Activated T-cell treated with anti-CD3 and anti-CD28 coated beads for 1 hour (primary cell): ENCODE results near the gene TAPBP.
A peak's percentile ranks its signal among the peaks of the same experiment; 100 is the strongest.
"Not testable (repeated sequence)": the region's sequence is repeated elsewhere in the genome, so short reads cannot be mapped to it uniquely, and the experiment has no call there.

Experiments used
- DNase-seq: peaks from one replicate; pipeline ENCODE4 v3.0.0-alpha.2; 2020; ENCODE audit warnings: low read depth

Gene TAPBP

DNA sequence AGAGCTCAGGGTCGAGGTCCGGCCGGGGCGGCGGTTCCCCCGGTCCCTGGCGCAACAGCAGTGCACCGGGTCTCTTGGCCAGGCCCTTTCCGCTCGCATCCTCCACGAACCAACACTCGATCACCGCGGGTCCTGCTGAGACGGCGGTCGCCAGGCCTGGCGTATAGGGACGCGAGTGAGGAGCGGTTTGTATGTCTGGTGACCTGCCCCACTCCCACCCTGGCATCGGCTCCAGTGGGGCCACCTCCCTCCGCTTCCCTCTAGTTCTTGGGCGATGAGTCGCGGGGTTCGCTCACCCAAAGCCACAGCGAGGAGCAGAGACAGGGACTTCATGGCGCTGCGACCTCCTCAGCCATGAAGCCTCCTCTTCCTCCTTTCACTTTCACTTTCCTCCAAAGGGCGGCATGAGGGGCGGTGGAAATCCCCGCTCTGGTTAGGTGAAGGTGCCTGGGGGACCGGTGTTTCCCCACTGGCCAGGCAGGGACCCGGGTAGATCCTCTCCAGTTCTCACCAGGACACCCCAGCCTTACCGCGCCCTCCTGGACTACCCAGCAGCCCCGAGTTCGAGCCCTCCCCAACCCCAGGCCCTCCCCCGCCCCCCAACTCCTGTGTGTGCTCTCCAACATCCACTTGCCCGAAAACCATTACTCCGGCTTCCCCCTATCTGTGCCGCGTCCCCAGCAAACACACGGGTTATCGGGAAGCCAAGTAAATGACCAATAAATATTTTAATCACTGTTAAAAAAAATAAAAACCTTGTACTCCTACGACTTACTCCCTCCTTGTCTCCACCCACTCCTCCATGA lies at the start of gene TAPBP:
Gene TAPBP, minus strand, starts transcription at position 370 of the 806 bp plus-strand sequence. Its CDS starts 37 bp downstream, at position 333.
- peak; percentile 71 for DNase-seq

DNA sequence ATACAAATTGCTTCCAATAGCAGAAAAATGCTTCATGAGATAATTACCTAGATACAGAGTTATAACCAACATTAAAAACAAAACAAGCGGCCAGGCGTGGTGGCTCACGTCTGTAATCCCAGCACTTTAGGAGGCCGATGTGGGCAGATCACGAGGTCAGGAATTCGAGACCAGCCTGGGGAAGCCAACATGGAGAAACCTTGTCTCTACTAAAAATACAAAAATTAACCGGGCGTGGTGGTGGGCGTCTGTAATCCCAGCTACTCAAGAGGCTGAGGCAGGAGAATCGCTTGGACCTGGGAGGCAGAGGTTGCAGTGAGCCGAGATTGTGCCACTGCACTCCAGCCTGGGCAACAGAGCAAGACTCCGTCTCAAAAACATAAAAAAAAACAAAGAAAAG lies 49.6 kb upstream of the TAPBP start:
- DNase-seq, result not testable (repeated sequence)

DNA sequence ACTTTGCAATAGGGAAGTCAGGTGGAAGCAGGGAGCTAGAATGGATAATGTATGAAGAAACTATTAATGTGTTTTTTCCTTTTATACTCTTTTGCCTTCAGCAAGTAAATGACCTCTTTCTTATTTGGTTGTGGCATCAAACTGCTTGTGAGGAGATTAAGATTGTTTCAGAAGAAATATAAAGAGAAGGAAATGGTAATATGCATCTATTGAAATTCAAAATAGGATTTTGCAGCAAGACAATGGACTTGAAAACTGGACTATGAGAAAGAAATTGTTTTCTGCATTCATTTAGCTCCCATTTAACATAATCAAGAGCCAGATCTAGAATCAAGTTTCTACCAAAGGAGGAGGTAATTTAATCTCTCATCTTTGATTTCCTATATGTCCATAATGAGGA lies 45.5 kb upstream of the TAPBP start:
- DNase-seq, result no peak

DNA sequence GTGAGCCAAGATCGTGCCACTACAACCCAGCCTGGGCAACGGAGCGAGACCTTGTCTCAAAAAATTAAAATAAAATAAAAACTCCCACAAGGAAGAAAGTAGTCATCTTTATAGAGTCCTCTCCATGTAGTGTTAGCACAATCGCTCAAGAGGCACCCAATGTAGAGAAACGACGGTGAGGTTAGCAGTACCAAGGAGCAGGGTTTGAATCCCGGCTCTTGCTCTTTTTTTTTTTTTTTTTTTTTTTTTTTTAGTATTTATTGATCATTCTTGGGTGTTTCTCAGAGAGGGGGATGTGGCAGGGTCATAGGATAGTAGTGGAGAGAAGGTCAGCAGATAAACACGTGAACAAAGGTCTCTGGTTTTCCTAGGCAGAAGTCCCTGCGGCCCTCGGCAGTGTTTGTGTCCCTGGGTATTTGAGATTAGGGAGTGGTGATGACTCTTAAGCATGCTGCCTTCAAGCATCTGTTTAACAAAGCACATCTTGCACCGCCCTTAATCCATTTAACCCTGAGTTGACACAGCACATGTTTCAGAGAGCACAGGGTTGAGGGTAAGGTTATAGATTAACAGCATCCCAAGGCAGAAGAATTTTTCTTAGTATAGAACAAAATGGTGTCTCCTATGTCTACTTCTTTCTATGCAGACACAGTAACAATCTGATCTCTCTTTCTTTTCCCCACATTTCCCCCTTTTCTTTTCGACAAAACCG lies 43.4 kb upstream of the TAPBP start:
- DNase-seq, result not testable (repeated sequence)

DNA sequence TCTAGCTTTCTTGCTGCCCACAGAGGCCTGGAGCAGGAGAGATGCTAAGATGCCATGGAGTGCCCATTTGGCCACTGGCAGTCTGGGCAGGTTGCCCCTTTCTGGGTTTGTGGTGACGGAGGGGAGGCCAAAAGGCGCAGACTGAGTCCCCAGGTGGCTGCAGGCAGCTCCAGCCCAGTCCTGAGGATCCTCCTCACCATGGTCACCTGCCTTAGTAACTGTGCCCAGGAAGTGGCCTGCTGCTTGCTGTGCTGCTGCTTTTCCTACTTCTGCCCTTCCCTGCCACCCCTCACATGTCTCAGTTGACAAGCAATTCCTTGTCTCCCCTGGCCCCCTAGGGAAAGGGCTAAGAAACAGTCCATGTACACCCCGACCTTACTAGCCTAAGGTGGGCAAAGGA lies 42.4 kb upstream of the TAPBP start:
- no peak for DNase-seq

DNA sequence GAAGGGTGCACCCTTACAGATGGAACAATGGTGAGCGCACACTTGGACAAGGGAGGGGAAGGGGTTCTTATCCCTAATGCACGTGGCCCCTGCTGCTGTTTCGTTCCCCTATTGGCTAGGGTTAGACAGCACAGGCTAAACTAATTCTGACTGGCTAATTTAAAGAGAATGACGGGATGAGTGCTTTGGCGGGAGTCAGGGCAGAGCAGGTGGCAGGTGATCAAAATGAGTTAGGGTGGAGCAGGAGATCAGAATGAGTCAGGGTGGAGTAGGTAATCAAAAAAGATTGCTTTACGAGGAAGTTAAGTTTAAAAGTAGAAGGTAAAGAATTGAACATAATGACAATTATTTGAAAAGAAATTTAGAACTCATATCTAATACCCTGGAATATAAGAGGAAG lies 42.0 kb upstream of the TAPBP start:
- DNase-seq, result not testable (repeated sequence)

DNA sequence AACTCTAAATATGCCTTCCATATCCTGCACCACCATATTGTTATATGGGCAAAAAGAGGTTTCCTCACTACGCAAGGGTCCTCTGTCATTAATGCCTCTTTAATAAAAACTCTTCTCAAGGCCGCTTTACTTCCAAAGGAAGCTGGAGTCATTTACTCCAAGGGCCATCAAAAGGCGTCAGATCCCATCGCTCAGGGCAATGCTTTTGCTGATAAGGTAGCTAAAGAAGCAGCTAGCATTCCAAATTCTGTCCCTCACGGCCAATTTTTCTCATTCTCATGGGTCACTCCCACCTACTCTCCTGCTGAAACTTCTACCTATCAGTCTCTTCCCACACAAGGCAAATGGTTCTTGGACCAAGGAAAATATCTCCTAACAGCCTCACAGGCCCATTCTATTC lies 33.9 kb upstream of the TAPBP start:
- DNase-seq, result no peak

DNA sequence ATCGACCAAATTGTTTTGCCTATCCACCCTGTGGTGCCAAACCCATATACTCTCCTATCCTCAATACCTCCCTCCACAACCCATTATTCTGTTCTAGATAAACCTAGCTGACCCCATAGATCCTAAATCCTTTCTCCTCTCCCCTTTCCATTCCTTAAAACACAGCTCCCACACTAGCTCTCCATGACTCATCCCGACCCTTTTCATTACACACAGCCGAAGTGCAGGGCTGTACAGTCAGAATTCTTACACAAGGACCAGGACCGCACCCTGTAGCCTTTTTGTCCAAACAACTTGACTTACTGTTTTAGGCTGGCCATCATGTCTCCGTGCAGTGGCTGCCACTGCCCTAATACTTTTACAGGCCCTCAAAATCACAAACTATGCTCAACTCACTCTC lies 33.1 kb upstream of the TAPBP start:
- not testable (repeated sequence) for DNase-seq

DNA sequence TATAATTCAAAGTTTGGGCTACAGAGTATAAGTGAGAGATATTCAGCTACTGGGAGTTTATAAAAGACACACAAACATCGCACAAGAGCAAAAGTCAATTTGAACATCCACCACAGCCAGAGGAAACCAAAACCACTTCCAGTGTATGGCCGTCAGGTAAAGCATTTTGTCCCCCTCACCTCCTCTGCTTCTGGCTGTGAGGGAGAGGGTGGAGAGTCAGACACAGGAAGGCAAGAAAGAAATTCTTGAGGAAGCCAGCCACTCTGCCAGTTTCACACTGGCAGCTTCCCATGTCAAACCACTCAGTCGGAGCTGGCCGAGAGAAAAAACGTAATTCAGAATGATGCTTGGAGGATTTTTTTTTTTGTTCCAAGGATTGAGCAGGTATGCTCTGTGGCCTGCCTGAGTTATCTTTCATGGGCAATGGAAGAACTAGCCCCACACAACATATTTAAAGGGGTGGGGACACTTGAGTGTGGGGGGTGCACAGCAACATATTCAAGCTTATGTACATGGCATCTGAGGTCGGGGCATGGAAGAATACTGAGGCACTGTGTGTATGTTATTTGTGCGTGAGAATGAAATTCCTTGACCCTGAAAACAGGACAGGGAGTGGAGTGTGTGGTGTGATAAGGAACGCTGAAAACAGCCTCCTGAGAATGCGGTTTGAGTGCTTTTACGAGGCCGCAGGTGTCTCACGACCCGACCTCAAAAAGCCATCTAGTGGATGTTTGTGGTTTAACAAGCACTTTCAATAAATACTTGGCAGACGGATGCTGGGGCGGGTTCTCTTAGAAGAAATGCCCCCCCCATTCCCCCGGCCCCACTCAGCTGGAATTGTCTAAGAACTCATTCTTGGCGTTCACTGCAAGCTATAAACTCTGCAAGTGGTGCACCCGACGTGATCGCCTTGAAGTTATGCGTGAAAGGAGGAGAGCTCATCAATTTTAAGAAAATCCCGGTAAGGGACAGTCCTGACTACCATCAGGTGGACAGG lies 31.1 kb upstream of the TAPBP start:
- peak; percentile 41 for DNase-seq

DNA sequence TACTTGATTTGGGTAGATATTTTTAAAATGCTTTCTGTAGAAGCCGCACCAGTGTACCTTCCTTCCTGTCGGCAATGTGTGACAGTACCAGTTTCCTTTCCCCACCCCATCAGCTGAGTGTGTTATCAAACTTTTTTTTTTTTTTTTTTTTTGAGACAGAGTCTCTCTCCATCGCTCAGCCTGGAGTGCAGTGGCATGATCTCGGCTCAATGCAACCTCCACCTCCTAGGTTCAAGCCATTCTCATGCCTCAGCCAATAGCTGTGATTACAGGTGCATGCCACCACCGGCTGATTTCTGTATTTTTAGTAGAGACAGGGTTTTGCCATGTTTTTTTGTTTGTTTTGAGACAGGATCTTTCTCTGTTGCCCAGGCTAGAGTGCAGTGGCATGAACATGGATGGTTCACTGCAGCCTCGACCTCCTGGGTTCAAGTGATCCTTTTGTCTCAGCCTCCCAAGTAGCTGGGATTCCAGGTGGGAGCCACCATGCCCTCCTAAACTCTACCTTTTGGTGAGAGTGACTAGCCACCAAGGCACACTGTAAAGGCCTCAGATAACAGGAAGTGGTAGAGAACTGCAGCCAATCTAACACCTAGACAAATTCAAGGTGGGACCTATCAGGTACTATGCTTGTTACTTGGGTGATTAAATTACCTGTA lies 30.2 kb upstream of the TAPBP start:
- DNase-seq, result peak; percentile 38

DNA sequence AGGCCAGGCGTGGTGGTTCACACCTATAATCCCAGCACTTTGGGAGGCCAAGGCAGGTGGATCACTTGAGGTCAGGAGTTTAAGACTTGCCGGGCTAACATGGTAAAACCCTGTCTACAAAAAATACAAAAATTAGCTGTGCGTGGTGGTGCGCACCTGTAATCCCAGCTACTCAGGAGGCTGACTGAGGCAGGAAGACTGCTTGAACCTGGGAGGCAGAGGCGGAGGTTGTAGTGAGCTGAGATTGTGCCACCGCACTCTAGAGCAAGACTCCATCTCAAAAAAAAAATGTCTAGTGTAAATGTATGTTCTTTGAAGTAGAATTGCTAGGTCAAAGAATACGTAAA lies 29.7 kb upstream of the TAPBP start:
- not testable (repeated sequence) for DNase-seq

DNA sequence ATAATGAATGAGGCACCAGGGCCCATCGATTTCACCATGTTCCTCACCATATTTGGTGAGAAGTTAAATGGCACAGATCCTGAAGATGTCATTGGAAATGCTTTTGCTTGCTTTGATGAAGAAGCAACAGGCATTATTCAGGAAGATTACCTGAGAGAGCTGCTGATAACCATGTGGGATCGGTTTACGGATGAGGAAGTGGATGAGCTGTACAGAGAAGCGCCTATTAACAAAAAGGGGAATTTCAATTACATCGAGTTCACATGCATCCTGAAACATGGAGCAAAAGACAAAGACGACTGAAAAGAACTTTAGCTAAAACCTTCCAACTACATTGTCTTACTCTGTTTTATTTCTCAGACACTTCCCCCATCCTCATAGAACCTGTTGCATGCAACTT lies 25.3 kb upstream of the TAPBP start:
- DNase-seq, result no peak

DNA sequence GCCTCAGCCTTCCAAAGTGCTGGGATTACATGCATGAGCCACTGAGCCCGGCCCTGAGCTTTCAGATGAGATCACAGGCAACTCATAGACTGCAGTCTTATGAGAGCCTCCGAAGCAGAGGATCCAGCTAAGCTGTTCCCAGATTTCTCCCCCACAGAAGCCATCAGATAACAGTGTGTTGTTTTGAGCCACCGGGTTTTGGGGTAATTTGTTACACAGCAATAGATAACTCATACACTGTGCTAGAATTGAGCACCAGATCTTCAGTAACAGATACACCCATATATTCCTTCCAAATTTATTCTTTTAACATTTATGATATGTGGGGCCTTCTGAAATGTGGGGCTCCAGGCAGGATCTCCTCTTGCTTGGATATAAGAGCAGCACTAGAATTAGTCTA lies 22.6 kb upstream of the TAPBP start:
- no peak for DNase-seq

DNA sequence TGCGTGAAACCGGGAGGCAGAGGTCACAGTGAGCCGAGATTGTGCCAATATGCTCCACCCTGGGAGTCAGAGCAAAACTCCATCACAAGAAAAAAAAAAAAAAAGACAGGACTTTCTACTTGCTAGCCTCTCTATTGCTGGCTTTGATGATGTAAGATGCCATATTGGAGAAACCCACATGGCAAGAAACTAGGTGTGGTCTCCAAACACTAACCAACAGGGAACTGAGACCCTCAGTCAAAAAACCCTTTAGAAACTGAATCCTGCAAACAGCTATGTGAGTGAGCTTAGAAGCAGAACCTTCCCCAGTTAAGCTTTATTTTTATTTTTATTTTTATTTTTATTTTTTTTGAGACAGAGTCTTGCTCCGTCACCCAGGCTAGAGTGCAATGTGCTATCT lies 22.0 kb upstream of the TAPBP start:
- no peak for DNase-seq

DNA sequence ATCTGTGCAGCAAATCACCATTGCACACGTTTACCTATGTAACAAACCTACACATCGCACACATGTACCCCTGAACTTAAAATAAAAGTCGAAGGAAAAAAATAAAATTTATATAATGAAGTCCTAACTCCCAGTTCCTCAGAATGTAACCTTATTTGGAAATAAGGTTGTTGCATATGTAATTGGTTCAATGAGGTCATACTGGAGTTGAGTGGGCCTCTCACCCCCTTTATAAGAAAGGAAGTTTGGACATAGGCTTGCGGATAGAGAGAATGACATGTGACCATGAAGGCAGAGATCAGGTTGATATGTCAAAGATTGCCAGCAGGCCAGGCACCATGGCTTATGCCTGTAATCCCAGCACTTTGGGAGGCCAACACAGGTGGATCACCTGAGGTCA lies 19.8 kb upstream of the TAPBP start:
- no peak for DNase-seq

DNA sequence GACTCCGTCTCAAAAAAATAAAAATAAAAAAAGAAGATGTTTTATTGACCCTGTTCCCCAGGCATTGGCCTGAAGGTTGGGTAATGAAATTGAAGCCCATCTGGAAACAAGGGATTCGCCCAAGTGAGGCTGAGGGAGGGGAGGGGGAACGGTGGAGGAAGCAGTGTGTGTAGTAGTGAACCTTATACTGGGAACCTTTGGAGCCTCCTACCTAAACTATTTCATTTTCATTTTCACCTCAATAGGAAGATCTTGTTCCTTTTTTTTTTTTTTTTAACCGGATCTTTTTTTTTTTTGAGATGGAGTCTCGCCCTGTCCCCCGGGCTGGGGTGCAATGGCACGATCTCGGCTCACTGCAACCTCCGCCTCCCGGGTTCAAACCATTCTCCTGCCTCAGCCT lies 16.9 kb upstream of the TAPBP start:
- DNase-seq, result no peak

DNA sequence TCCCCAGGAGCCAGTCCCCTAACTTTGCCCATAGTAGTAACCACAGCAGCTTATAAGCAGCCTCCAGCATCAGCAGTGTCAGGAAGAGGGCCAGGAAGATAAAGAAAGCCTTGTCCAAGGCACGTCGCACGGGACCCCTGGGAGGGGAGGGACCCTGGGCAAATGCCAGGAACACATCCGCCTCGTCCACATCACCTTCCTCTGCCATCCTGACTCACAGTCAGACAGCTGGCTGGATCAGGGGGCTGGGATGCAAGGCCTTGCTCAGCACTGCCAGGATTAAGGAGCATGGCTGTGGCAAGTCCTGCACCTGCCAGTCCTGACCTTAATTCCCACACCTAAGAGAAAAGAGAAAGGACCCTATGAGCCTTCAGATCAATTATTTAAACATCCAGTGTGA lies 15.2 kb upstream of the TAPBP start:
- no peak for DNase-seq

DNA sequence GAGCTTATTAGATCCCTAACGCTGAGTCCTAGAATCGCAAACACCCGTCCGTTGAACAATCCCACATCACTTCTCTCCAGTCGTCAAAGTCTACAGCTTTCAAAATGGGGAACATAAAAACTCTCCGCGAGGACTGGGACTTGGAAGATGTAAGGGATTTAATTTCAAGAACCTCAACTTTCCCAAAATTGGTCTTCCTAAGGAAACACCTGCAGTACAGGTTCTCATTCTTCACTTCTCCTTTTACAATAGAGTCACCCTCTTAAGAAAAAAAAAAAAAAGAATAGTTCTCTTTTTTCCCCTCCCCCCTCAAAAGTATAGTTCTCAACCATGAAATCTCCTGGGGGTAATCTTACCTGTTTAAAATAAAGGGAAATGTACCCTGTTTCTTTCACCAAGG lies 10.2 kb upstream of the TAPBP start:
- no peak for DNase-seq

DNA sequence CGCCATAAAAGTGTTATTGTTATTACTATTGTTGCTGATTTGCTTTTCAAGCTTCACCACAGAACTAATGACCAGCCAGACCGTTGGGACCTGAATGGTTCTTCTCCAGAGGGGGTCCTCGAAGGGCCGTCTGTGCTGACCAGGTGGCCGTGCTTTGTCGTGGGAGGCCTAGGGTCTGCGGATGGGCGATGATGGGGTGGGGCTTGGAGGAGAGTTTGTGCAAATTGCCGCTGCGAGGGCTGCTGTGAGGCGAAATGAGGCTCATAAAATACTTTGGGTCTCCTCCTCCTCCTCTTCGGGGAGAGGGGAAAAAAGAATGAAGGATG lies 9.7 kb upstream of the TAPBP start:
- no peak for DNase-seq

DNA sequence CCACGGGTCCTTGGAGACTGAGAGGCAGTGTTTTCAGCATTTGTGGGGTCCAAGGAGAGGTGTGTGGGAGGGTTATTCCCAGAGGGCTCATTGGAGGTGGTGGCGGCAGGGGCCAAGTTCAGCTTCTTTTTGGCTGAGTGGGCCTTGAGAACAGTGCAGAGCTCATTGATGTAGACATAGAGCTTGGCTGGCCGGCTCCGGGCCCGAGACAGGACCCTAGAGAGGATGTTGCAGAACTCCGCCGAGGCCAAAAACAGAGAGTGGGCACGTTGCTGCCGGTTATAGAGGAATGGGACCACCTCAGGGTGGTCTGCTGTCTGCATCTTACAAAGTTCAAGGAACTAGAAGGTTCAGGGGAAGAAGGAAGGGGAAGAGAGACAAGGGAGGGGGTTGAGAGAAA lies 7.3 kb upstream of the TAPBP start:
- DNase-seq, result no peak

DNA sequence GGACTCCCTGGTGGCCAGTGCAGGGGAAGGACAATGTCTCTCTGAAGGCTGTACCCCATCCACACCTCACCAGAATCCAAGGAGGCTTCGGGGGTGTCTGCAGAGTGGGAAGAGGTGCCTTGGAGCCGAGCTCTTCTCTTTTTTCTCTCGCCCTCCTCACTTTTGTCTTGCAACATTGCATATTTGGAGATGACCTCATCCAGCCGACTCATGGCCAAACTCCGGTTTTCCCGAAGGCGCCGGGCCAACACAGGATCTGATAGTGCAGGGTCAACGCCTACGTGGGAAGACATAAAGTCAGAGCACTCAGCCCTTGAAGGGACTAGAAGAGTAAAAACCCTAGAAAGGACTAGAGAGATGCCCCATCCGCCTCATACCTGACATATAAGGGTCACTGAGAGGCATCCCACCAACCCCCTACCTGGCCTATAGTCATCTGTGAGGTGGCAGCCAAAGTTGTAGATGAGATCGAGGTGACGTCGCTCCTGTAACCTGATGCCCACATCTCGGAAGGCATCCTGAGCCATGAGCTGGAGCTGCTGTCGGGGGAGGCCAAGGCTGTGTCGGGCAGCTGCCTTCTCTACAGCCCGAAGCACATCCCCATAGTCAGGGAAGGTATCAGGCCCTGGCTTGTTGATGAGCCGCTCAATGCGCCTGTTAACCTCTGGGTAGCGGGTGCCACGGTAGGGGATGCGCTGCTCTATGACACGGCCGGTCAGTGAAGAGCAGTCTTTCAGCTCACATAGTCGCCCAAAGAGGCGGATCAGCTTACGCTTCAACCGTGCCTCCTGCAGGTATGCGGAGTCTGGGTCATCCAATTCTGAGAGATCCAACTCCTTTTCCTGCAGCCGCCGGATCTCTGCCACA lies 6.7 kb upstream of the TAPBP start:
- DNase-seq, result no peak
